ENCODE data around the gene KMT2A. TPM values are rescaled to one million over a fixed set of nuclear protein-coding genes. Genes with fewer than 3 reads are reported as not detected.

KMT2A gene
- total RNA-seq, 1 experiment from 2014 or later = 62.0 TPM

GRCh38 chr11:118544647-118545010, 108.3 kb downstream of the KMT2A start:
- Histone ChIP-seq H3K9me3 (ENCODE audit: control insufficient read depth, low read depth, low read length) (no peaks in the 10 kb centered on the region), H2BK20ac (ENCODE audit: low read depth, low read length, poor library complexity, severe bottlenecking) (no peak overlapping the region), H3K23ac (ENCODE audit: insufficient read length, low read depth, low read length) (no peak overlapping the region), H3K4me1 (ENCODE audit: insufficient read depth, low read length) (no peaks in the 10 kb centered on the region), H2BK15ac (ENCODE audit: low read depth, low read length) (no peak overlapping the region), H3K56ac (ENCODE audit: insufficient read length, low read depth, low read length) (no peak overlapping the region), H2BK5ac (ENCODE audit: insufficient read length, low read length) (no peak overlapping the region), H2AK5ac (ENCODE audit: insufficient read length, low read length) (no peak overlapping the region), H3K27me3 (ENCODE audit: insufficient read depth, low read length) (no peaks in the 10 kb centered on the region), H3K9ac (ENCODE audit: extremely low read depth, insufficient read length, low read length) (no peak overlapping the region), H3K4me2 (ENCODE audit: insufficient read depth, insufficient read length, low read length) (no peak overlapping the region), H2BK12ac (ENCODE audit: insufficient read length, low read depth, low read length) (no peak overlapping the region), H2BK120ac (ENCODE audit: low read depth, low read length, poor library complexity, severe bottlenecking) (no peak overlapping the region), H3K79me1 (ENCODE audit: insufficient read depth, low read depth, low read length, poor library complexity, severe bottlenecking) (no peaks in the 10 kb centered on the region), H4K91ac (ENCODE audit: insufficient read length, low read depth, low read length) (no peak overlapping the region), H3T11ph (ENCODE audit: low read length) (no peak overlapping the region), H3K14ac (ENCODE audit: insufficient read depth, low read length) (no peak overlapping the region), H3K18ac (ENCODE audit: insufficient read length, low read depth, low read length) (no peak overlapping the region), H3K4ac (ENCODE audit: low read depth, low read length) (no peak overlapping the region), H3K23me2 (ENCODE audit: insufficient read length, low read depth, low read length, poor library complexity, severe bottlenecking) (no peaks in the 10 kb centered on the region), H3K79me2 (ENCODE audit: insufficient read depth, low read length) (no peaks in the 10 kb centered on the region), H4K8ac (replicated peaks; ENCODE audit: insufficient read length, low read depth, low read length) (no peak overlapping the region), H4K5ac (ENCODE audit: insufficient read length, low read depth, low read length) (no peak overlapping the region), H3K27ac (ENCODE audit: insufficient read length, low read depth, low read length) (no peak overlapping the region), H2AFZ (ENCODE audit: low read length) (no peak overlapping the region), H4K20me1 (ENCODE audit: control insufficient read depth, insufficient read depth, insufficient read length) (no peaks in the 10 kb centered on the region)
- no peak overlapping the region for H3K27ac Mint-ChIP-seq
- no peak for DNase-seq
- peaks cover 0 to 20% (median 13%) of the 10 kb centered on the region in 3 experiments; a peak in 6 of 7 replicates for H3K36me3 Mint-ChIP-seq (ENCODE audit: insufficient read depth in 1 of 3, low read depth in 3 of 3)
- H3K9me3 Mint-ChIP-seq = no peaks in the 10 kb centered on the region
- H3K4me3 Mint-ChIP-seq = no peak overlapping the region
- no CpG with 5 or more reads among the region's 3 CpGs for WGBS (ENCODE audit: extremely low coverage, insufficient read length, low lambda C conversion rate)
- 0 out of 4 replicates have a peak, but pooled peaks cover 0 to 3% of the 10 kb centered on the region in 2 experiments for H3K4me1 Mint-ChIP-seq
- no peaks in the 10 kb centered on the region for H3K27me3 Mint-ChIP-seq (ENCODE audit: low read depth)
- TF ChIP-seq CTCF (conservative IDR thresholded peaks at IDR 0.05) = no peak
